IPS-18c (cell line): ENCODE results near the gene FAM13A.

ENCODE experiments used
- H3K4me3 ChIP-seq: 2 replicates; pipeline ENCODE4 v1.7.0; 2013; ENCODE audit warnings: low read depth, mild to moderate bottlenecking, low read length, moderate library complexity; ENCODE audit not compliant: insufficient read depth
- H3K9me3 ChIP-seq: one replicate; pipeline ENCODE4 v1.6.1; 2013; ENCODE audit warnings: mild to moderate bottlenecking, low read length, moderate library complexity; ENCODE audit not compliant: control insufficient read depth, insufficient read depth

The FAM13A gene

DNA sequence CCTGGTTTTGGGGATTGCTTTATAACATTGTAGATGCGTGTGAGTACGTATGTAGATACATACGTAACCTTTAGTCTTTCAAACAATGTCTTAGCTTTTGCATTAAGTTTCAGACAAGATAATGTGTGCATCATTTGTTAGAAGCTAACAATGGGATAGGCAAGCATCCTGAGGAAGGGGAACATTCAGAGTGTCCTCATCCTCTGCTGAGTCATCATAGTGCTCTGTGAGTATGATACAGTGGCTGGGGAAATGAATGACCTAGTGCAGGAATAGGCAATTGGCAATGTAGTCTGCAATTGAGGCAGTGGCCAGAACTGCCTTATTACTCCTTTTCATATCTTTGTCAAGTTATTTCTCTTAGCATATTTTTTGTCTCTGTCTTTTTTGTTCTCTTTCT is 366.6 kb downstream of the FAM13A start:
- no peaks in the 10 kb centered on the region for H3K9me3 ChIP-seq
- H3K4me3 ChIP-seq: no peak overlapping the region

GRCh38 chr4:88681209-88681608 is 375.8 kb downstream of the FAM13A start:
- H3K4me3 ChIP-seq: no peak overlapping the region
- no peaks in the 10 kb centered on the region for H3K9me3 ChIP-seq
